GM19238 (cell line): ENCODE measurements around the gene ATF7IP2.
A peak's percentile ranks its signal among the peaks of the same experiment; 100 is the strongest.

ENCODE experiments used
- DNase-seq: peaks from one replicate; pipeline ENCODE4 v3.0.0; 2011; ENCODE audit warnings: low spot score; ENCODE audit not compliant: insufficient read length

The ATF7IP2 gene

GRCh38 chr16:10511829-10512228 is 126.0 kb downstream of the ATF7IP2 start:
- DNase-seq: no peak

GRCh38 chr16:10514369-10515055 is 128.7 kb downstream of the ATF7IP2 start:
- DNase-seq: peak; percentile 38

GRCh38 chr16:10517868-10518267 is 132.0 kb downstream of the ATF7IP2 start:
- DNase-seq: no peak

- no peak for DNase-seq
Observed at GRCh38 chr16:10518479-10519041, 132.7 kb downstream of the ATF7IP2 start.

- DNase-seq: no peak
Observed at GRCh38 chr16:10519297-10519696, 133.4 kb downstream of the ATF7IP2 start.

GRCh38 chr16:10519929-10520868 is 134.3 kb downstream of the ATF7IP2 start:
- no peak for DNase-seq

GRCh38 chr16:10520869-10521578 is 135.2 kb downstream of the ATF7IP2 start:
- DNase-seq: no peak

- peak; percentile 36 for DNase-seq
Observed at GRCh38 chr16:10521681-10522274, 135.9 kb downstream of the ATF7IP2 start.

DNA sequence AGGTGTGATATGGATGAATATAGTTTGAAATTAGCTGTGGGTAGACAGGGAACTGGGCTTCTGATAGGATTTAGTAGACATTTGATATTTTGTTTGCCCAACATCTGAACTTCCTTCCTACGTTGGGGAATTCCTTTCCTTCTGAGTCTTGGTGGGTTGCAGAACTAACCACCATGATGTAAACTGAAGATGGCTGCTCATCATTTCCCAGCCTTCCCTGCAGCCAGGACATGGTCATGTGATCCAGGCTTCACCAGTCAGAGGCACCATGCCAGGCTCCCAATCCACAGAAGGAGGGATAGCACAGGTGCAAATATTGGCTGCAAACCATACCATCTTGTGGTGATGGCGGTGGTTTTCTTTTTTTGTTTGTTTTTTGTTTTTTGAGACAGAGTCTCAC is 137.1 kb downstream of the ATF7IP2 start:
- DNase-seq: no peak

DNA sequence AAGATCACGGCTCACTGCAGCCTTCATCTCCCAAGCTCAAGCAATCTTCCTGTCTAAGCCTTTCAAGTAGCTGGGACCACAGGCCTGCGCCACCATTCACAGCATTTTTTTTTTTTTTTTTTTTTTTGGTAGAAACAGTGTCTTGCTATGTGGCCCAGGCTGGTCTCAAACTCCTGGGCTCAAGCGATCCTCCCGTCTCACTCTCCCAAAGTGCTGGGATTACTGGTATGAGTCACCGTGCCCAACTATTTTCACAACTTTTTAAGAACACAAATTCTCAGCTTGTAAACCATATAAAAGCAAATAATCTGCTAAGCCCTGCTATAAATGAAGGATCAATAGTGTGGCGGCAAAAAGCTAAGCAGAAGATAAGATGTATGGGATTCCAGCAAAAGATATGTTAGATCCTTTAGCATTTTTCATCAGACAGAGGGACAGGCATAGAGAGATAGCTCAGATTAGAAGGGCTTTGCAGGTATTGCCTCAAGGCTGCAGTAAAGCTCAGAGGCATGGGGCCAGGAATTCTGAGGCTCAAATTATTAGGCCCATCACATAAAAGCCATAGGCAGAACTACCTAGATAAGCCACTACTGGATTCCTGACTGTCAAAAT is 139.5 kb downstream of the ATF7IP2 start:
- no peak for DNase-seq

DNA sequence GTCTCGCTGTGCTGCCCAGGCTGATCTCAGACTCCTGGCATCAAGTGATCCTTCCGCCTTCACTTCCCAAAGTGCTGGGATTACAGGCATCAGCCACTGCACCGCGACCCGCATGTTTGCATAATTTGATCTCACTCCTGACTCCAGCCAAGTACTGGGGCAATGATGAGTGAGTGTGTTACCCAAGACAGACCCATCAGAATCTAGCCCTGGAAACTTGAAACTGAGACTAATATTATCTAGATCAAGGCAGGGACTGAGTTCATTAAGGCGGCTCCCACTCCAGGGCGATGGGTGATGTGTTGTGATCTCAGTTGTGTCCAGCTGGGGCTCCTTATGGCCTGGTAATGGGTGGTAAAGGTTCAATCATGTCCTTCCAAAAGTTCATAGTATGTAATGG is 141.1 kb downstream of the ATF7IP2 start:
- no peak for DNase-seq

GRCh38 chr16:10528635-10529034 is 142.8 kb downstream of the ATF7IP2 start:
- DNase-seq: no peak

- no peak for DNase-seq
Observed at GRCh38 chr16:10529895-10530669, 144.2 kb downstream of the ATF7IP2 start.

DNA sequence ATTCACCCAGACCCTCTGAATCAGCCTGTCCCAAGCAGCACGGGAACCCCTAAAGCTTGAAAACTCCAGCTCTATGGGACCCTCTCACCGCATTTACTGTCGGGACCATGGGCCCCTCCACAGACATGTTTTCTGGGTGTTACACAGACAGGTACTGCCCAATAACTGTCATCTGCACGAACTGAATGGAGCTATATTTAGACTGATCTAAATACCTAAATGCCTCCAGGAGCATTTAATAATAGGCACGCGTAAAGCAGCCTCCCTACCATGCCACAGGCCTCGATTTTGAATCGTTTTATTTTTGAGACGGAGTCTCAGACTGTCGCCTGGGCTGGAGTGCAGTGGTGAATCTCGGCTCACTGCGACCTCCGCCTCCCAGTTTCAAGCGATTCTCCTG is 144.8 kb downstream of the ATF7IP2 start:
- DNase-seq: no peak

DNA sequence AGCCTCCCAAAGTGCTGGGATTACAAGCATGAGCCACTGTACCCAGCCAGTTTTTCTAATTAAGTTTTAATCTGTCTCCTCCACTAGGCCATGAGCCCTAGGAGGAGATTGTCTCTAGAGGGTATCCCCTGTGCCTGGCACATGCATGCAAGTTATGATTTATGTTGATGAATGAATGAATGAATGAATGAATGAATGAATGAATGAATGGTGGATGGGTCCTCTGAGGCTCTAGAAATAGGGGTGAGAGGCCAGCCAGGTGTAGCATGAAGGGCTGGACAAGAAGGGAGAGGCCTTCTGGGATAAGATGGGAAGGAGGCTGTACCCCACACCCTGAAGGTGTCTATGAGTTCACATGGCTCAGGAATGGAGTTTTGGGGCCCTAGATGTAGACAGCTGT is 145.7 kb downstream of the ATF7IP2 start:
- DNase-seq: no peak
